Astrocyte of the spinal cord (primary cell): ENCODE results near the gene TCF7L2.

Experiments
- DNase-seq: peaks from one replicate; pipeline ENCODE4 v3.0.0; 2011; ENCODE audit warnings: low read depth, low spot score
- H3K4me3 ChIP-seq: 2 replicates; pipeline ENCODE4 v1.5.1; 2011; ENCODE audit warnings: low read depth, mild to moderate bottlenecking, low read length, moderate library complexity
- in situ Hi-C: cut with HindIII; loops from 2 replicates; pipeline ENCODE4 v1.10.0; 2017; ENCODE audit warnings: low sequenced_read_pairs
- TF ChIP-seq, protein P1 (sequence below): IDR thresholded peaks from 2 replicates; pipeline ENCODE4 v1.5.1; 2012; ENCODE audit warnings: low read depth, mild to moderate bottlenecking, low read length, inconsistent platforms

The TCF7L2 gene

DNA sequence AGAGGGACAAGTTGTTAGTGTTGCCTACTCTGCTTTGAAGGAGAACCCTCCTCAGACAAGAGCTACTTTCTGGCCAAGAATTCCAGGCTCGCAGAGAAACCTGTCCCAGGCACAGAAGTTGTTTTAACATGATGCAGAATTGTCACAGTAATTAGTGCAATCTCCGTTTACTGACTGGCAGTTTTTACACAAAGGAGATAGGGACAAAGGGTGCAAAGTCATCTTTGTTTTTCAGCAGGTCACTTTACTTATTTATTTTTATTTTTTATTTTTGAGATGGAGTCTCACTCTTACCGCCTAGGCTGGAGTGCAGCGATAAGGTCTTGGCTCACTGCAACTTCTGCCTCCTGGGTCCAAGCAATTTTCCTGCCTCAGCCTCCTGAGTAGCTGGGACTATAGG lies 12.3 kb downstream of the TCF7L2 start:
- in situ Hi-C loops: no loop called here
- no peak for DNase-seq
- H3K4me3 ChIP-seq: no peak overlapping the region
- TF ChIP-seq, protein P1, sequence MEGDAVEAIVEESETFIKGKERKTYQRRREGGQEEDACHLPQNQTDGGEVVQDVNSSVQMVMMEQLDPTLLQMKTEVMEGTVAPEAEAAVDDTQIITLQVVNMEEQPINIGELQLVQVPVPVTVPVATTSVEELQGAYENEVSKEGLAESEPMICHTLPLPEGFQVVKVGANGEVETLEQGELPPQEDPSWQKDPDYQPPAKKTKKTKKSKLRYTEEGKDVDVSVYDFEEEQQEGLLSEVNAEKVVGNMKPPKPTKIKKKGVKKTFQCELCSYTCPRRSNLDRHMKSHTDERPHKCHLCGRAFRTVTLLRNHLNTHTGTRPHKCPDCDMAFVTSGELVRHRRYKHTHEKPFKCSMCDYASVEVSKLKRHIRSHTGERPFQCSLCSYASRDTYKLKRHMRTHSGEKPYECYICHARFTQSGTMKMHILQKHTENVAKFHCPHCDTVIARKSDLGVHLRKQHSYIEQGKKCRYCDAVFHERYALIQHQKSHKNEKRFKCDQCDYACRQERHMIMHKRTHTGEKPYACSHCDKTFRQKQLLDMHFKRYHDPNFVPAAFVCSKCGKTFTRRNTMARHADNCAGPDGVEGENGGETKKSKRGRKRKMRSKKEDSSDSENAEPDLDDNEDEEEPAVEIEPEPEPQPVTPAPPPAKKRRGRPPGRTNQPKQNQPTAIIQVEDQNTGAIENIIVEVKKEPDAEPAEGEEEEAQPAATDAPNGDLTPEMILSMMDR: no peak

DNA sequence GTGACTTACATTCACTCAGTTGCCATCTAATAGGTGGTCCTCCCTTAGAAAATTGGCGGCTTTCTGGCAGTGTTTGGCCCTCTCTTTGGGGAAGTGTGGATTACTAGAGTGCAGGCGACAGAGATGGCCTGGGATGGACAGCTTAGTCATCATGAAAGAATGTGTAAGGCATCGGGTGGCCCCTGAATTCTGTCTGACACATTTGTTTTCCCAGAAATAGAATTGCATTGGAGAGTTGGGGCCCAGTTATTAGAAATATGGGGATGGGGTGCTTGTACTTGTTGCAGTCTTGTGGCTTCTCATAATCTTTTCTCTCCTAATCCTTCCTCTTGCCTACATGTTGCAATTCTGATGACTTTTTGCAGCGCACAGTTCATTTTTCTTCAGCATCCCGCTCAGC lies 13.8 kb downstream of the TCF7L2 start:
- no peak for DNase-seq
- TF ChIP-seq, protein P1: no peak
- no peak overlapping the region for H3K4me3 ChIP-seq
- in situ Hi-C loops: no loop called here

DNA sequence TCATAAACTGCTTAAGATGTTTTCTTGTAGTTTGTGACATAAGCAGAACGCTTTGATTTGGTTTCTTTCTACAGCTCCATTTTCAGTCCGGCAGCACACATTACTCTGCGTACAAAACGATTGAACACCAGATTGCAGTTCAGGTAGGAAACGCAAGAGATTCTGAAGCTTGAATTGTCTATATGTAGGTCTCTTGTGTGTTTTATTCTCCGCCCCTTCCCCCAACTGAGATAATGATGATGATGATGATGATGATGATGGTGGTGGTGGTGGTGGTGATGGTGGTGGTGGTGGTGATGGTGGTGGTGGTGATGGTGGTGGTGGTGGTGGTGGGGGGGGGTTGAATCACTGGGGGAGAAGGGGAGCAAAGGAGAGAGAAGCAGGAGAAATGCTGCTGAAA lies 14.4 kb downstream of the TCF7L2 start:
- in situ Hi-C loops: no loop called here
- TF ChIP-seq, protein P1: no peak
- DNase-seq: no peak
- no peak overlapping the region for H3K4me3 ChIP-seq

DNA sequence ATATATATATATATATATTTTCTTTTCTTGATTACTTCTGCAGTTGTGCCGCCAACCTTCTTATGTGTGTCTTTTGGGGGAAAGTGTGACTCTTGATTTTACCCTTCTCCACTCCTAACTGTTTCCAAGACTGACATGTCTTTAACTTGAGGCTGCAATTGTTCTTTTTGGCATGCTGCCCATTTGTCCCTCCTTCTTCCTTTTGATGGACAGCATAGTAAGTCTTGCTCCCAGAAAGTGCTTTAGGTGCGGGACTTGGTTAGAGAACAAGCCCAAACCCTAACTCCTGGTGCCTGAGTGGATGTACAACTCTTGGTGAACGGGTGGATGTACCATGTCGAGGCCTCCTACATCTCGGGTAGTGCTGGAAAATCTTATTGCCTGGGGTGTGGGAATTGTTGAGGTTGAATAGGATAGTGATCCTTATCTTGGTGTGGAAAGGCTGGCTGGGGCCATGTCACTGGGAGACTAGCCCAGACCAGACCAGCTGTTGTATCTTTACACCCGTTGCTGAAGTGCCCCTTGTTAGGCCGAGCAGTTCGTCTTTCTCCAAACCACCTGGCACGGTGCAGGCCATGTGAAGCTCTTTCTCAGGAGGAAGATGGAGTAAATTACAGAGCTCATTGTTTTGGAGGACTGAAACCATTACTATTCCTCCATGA lies 16.3 kb downstream of the TCF7L2 start:
- TF ChIP-seq, protein P1: no peak
- H3K4me3 ChIP-seq: no peak overlapping the region
- no peak for DNase-seq
- in situ Hi-C loops: no loop called here

DNA sequence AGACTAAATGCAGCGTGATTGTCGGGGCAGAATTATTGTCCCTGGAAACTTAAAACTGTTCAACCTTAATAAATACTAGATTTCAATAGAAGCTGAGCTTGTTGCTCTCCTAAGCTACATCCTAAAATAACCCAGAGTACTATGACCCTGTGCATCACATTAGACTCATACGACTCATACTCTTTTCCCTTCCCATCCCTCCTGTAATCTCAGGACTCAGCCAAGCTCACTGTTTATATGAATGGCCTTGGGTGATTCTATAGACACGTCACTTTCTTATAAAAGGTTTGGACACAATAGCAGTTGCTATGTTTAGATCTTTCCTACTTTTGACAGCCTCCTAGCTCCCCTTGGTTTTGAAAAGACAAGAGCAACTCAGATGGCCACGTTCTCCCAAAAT lies 17.2 kb downstream of the TCF7L2 start:
- peak; percentile 51 for DNase-seq
- TF ChIP-seq, protein P1: no peak
- in situ Hi-C loops: no loop called here
- H3K4me3 ChIP-seq: no peak overlapping the region

DNA sequence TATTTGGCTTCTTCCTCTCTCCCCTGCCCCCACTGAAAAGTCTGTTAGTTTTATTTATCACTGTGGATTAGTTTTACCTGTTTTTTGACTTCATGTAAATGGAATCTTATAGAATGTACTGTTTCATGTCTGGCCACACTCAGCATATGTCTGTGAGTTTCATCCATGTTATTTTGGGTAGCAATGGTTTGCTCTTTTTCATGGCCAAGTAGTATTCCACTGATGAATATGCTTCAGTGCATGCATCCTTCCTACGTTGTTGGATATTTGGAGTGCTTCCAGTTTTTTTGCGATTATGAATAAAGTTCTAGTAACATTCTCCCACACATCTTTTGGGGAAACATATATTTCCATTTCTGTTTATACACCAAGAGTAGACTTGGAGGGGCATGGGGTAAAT lies 19.1 kb downstream of the TCF7L2 start:
- TF ChIP-seq, protein P1: no peak
- DNase-seq: no peak

More for the DNA sequence above, 19.1 kb downstream of the TCF7L2 start:
- in situ Hi-C loops: no loop called here
- H3K4me3 ChIP-seq: no peak overlapping the region
